ENCODE measurements around the gene WWOX.

The WWOX gene

GRCh38 chr16:78503602-78504001 is 404.1 kb downstream of the WWOX start:
- no peak for TF ChIP-seq SIN3A (IDR thresholded peaks at IDR 0.05; ENCODE audit: borderline replicate concordance, insufficient read depth, low read length)
- no peak for TF ChIP-seq TAF1 (IDR thresholded peaks at IDR 0.05; ENCODE audit: borderline replicate concordance, insufficient read depth, low read length)
- no peak for TF ChIP-seq POLR2AphosphoS5 (IDR thresholded peaks at IDR 0.05; ENCODE audit: low read depth, low read length)
- no peak for TF ChIP-seq FOXP2 (optimal IDR thresholded peaks at IDR 0.05; ENCODE audit: borderline replicate concordance, extremely low read depth, extremely low read length, insufficient read depth)
- TF ChIP-seq REST (IDR thresholded peaks at IDR 0.05; ENCODE audit: insufficient read depth in 1 of 2, low read depth in 2 of 2, low read length in 2 of 2): no peak

- no peak for TF ChIP-seq FOXP2 (optimal IDR thresholded peaks at IDR 0.05; ENCODE audit: borderline replicate concordance, extremely low read depth, extremely low read length, insufficient read depth)
- no peak for TF ChIP-seq TAF1 (IDR thresholded peaks at IDR 0.05; ENCODE audit: borderline replicate concordance, insufficient read depth, low read length)
- TF ChIP-seq SIN3A (IDR thresholded peaks at IDR 0.05; ENCODE audit: borderline replicate concordance, insufficient read depth, low read length): no peak
- TF ChIP-seq REST (IDR thresholded peaks at IDR 0.05; ENCODE audit: insufficient read depth in 1 of 2, low read depth in 2 of 2, low read length in 2 of 2): no peak
- no peak for TF ChIP-seq POLR2AphosphoS5 (IDR thresholded peaks at IDR 0.05; ENCODE audit: low read depth, low read length)
Observed at GRCh38 chr16:78504401-78504851, 405.0 kb downstream of the WWOX start.

- no peak for TF ChIP-seq SIN3A (IDR thresholded peaks at IDR 0.05; ENCODE audit: borderline replicate concordance, insufficient read depth, low read length)
- no peak for TF ChIP-seq FOXP2 (optimal IDR thresholded peaks at IDR 0.05; ENCODE audit: borderline replicate concordance, extremely low read depth, extremely low read length, insufficient read depth)
- no peak for TF ChIP-seq POLR2AphosphoS5 (IDR thresholded peaks at IDR 0.05; ENCODE audit: low read depth, low read length)
- TF ChIP-seq TAF1 (IDR thresholded peaks at IDR 0.05; ENCODE audit: borderline replicate concordance, insufficient read depth, low read length): no peak
- TF ChIP-seq REST (IDR thresholded peaks at IDR 0.05; ENCODE audit: insufficient read depth in 1 of 2, low read depth in 2 of 2, low read length in 2 of 2): no peak
Observed at GRCh38 chr16:78505036-78505435, 405.6 kb downstream of the WWOX start.

GRCh38 chr16:78505544-78506366 is 406.3 kb downstream of the WWOX start:
- TF ChIP-seq SIN3A (IDR thresholded peaks at IDR 0.05; ENCODE audit: borderline replicate concordance, insufficient read depth, low read length) (no peak), TAF1 (IDR thresholded peaks at IDR 0.05; ENCODE audit: borderline replicate concordance, insufficient read depth, low read length) (no peak), POLR2AphosphoS5 (IDR thresholded peaks at IDR 0.05; ENCODE audit: low read depth, low read length) (no peak), REST (IDR thresholded peaks at IDR 0.05; ENCODE audit: insufficient read depth in 1 of 2, low read depth in 2 of 2, low read length in 2 of 2) (no peak), FOXP2 (optimal IDR thresholded peaks at IDR 0.05; ENCODE audit: borderline replicate concordance, extremely low read depth, extremely low read length, insufficient read depth) (no peak)
